ENCODE measurements around the gene MRPS25. TPM values are rescaled to one million over a fixed set of nuclear protein-coding genes. Genes with fewer than 3 reads are reported as not detected.

Gene MRPS25
- total RNA-seq, 1 experiment from 2014 or later, result 53.2 TPM

GRCh38 chr3:15066467-15066866, 1.4 kb upstream of the MRPS25 start:
- TF ChIP-seq CTCF (conservative IDR thresholded peaks at IDR 0.05), result no peak
- Histone ChIP-seq H3K27ac (ENCODE audit: insufficient read length, low read depth, low read length) (no peak overlapping the region), H3K79me2 (ENCODE audit: insufficient read depth, low read length) (peaks cover 12% of the 10 kb centered on the region; the same call in 1 of the 2 replicates), H3K4me2 (ENCODE audit: insufficient read depth, insufficient read length, low read length) (no peak overlapping the region), H3K9ac (ENCODE audit: extremely low read depth, insufficient read length, low read length) (no peak overlapping the region), H4K20me1 (ENCODE audit: control insufficient read depth, insufficient read depth, insufficient read length) (no peaks in the 10 kb centered on the region), H4K8ac (replicated peaks; ENCODE audit: insufficient read length, low read depth, low read length) (no peak overlapping the region), H2BK15ac (ENCODE audit: low read depth, low read length) (no peak overlapping the region), H3K23me2 (ENCODE audit: insufficient read length, low read depth, low read length, poor library complexity, severe bottlenecking) (peaks cover 7% of the 10 kb centered on the region), H3K14ac (ENCODE audit: insufficient read depth, low read length) (no peak overlapping the region), H3K79me1 (ENCODE audit: insufficient read depth, low read depth, low read length, poor library complexity, severe bottlenecking) (peaks cover 5% of the 10 kb centered on the region), H3K27me3 (ENCODE audit: insufficient read depth, low read length) (no peaks in the 10 kb centered on the region), H3K4me1 (ENCODE audit: insufficient read depth, low read length) (peaks cover 6% of the 10 kb centered on the region; the same call in 1 of the 2 replicates), H3K18ac (ENCODE audit: insufficient read length, low read depth, low read length) (no peak overlapping the region), H3K56ac (ENCODE audit: insufficient read length, low read depth, low read length) (no peak overlapping the region), H2BK5ac (ENCODE audit: insufficient read length, low read length) (no peak overlapping the region), H2AFZ (ENCODE audit: low read length) (no peak overlapping the region), H2AK5ac (ENCODE audit: insufficient read length, low read length) (no peak overlapping the region), H4K91ac (ENCODE audit: insufficient read length, low read depth, low read length) (no peak overlapping the region), H3K9me3 (ENCODE audit: control insufficient read depth, low read depth, low read length) (no peaks in the 10 kb centered on the region), H4K5ac (ENCODE audit: insufficient read length, low read depth, low read length) (no peak overlapping the region), H2BK120ac (ENCODE audit: low read depth, low read length, poor library complexity, severe bottlenecking) (no peak overlapping the region), H2BK12ac (ENCODE audit: insufficient read length, low read depth, low read length) (no peak overlapping the region), H2BK20ac (ENCODE audit: low read depth, low read length, poor library complexity, severe bottlenecking) (no peak overlapping the region), H3K4ac (ENCODE audit: low read depth, low read length) (no peak overlapping the region), H3T11ph (ENCODE audit: low read length) (no peak overlapping the region), H3K23ac (ENCODE audit: insufficient read length, low read depth, low read length) (no peak overlapping the region)
- no peak for DNase-seq
- Mint-ChIP-seq H3K4me3 (no peak overlapping the region), H3K36me3 (ENCODE audit: insufficient read depth in 1 of 3, low read depth in 3 of 3) (peaks cover 11 to 14% (median 12%) of the 10 kb centered on the region in 3 experiments), H3K27ac (no peak overlapping the region), H3K27me3 (ENCODE audit: low read depth) (peaks cover 3% of the 10 kb centered on the region; the same call in 1 of the 2 replicates), H3K4me1 (peaks cover 18% of the 10 kb centered on the region in 2 experiments), H3K9me3 (no peaks in the 10 kb centered on the region; a peak in 1 of 5 replicates)
- whole genome bisulfite sequencing (ENCODE audit: extremely low coverage, insufficient read length, low lambda C conversion rate), result no CpG with 5 or more reads among the region's 3 CpGs

All from H9 (cell line).